Measurements from ENCODE around the gene VSIG10L. TPM values are rescaled to one million over a fixed set of nuclear protein-coding genes. Genes with fewer than 3 reads are reported as not detected.

Gene VSIG10L
- 1.5 TPM for total RNA-seq

GRCh38 chr19:51341976-51342580, at the start of gene VSIG10L:
Gene VSIG10L (minus strand): TSS chr19:51342139. CDS start chr19:51342124, 15 bp downstream.

DNA sequence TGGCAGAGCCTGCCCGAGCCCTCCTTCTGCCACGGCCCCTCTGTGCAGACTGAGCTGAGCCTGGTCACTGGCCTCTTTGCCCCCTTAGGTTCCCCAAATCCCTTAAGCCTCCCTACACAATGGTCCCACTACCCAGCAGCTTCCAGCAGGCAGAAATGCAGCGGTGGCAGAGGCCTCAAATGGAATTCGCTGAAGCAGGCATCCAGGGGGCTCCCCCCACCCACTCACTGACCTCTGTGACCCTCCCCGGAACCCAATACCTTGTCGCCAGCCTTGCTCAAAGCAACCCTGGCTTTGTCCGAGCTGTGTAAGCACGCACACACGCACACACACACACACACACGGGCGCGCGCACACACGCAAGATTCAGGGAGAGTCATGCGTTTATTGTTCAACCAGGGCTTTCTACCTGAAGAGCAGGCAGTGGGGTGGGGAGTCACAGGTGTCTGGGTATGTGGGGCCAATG, 46.0 kb upstream of the VSIG10L start, which contains the start of gene LIM2:
Gene LIM2 (minus strand): TSS at position 51 of the 466 bp plus-strand sequence. CDS start 531 bp downstream, outside the sequence.

GRCh38 chr19:51372649-51373504, 30.9 kb upstream of the VSIG10L start, which contains the start of gene NKG7:
Gene NKG7 (minus strand): TSS chr19:51372654. CDS start chr19:51372535, 119 bp downstream.

DNA sequence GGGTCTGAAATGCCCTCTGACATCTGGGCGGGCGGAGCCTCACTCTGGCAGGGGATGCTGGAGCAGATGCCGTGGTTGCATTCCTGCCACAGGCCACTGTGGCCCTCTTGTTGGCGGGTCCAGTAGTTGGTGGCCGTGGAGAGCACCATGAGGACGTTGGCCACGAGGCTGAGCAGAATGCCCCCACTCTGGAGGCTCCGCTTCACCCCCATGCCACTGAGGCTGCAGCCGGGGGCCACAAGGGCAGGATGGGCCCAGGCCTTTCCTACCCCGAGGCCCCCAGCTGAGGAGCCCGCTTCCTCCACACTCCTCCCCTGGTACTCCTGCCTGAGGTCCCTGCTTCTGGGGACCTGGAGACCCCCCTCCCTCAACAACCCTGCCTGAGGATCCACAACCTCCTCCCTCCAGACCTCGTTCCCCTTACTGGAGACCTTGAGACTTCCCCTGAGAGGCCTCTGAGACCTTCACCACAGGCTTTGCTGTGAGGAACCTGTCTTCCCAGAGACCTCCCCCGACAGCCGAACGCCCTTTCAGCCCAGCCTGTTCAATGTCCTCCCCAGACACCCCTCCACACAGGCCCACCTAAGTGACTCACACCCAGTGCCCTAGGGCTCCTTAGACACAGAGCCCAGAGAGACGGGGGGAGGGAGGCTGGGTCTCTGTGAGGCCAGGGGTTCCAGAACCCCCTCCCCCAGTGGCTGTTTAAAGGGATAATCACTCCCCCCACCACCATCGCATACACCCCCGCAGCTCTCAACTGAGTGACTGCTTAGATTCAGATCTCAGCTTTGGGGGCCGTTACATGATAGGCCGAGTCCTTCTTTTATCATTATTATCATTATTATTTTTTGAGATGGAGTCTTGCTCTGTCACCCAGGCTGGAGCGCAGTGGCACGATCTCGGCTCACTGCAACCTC, 26.7 kb upstream of the VSIG10L start, which contains the start of gene CLDND2:
Gene CLDND2 (minus strand): TSS at position 638 of the 917 bp plus-strand sequence. CDS start 426 bp downstream, at position 212.

DNA sequence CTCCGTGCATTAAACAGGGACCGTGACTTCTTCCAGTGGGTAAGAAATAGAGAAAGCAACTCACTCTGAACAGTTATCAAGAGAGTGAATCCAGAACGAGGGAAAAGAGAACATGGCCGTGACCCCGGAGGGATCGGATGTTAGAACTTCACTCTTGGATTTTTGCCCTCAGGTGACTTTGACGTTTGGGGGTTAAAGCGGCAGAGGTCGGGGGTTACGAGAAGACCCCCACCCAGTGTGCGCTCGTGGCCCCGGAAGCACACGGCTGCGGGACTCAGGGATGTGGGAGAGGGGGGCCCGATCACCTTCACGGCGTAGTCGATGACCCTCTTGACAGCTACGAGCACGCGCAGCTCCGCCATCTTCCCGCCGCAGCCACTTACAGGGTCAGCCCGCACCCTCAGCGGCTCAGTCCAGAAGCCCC, 24.0 kb upstream of the VSIG10L start, which contains the start of gene ETFB:
Gene ETFB (minus strand): TSS at position 424 of the 424 bp plus-strand sequence. CDS start 62 bp downstream, at position 362.

DNA sequence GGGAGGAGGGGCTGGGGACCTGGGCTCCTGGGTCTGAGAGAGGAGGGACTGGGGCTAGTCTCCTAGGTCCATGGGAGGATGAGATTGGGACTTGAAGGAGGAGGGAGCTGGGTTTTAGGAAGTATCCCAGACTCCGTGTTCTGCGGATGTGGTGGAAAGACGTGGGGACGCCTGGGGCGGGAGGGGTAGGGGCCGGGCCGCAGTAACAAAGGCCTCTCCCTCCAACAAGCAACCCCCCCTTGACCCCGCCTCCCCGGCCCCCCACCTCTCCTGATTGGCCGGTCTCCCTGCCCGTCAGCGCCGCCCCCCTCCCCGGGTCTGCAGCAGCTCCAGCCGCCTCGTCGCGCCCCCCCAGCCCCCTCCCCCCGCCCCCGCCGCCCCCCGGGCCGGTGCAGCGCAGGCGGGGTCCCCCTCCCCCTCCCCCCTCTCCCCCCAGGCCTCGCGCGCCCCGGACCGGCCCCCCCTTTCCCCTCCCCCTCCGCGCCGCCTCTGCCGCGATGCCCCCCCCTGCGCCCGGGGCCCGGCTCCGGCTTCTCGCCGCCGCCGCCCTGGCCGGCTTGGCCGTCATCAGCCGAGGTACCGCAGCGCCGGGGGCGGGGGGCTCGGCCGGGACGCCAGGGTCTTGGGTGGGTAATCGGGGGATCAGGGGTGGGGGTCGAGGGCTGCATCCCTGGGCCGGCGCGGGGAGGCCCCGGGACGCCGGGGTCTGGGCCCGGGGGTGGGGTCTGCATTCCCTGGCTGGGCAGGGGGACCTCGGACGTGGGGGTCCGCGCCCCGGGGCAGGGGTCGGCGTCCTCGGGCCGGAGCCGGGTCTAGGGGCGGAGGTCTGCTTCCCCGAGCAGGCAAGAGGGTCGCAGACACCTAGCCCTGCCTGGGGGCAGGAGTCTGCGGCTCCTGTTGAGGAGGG, 30.3 kb downstream of the VSIG10L start, which contains the start of gene IGLON5:
Gene IGLON5 (plus strand): TSS at position 294 of the 907 bp plus-strand sequence. CDS start 204 bp downstream, at position 498.

Other genes with a start within 250 kb of the VSIG10L start
- 6.5 TPM for gene CTU1, start 233.7 kb downstream of the VSIG10L start, total RNA-seq
- 2.6 TPM for gene SIGLEC9, start 217.2 kb downstream of the VSIG10L start, total RNA-seq
- gene SIGLEC7, start 199.8 kb downstream of the VSIG10L start, total RNA-seq = 1.5 TPM
- gene CD33, start 117.1 kb downstream of the VSIG10L start, total RNA-seq = 3.9 TPM
- not detected for gene SIGLECL1, start 91.1 kb downstream of the VSIG10L start, total RNA-seq
- 1.6 TPM for gene IGLON5, start 30.5 kb downstream of the VSIG10L start, total RNA-seq
- gene ETFB, start 24.2 kb upstream of the VSIG10L start, total RNA-seq = 70.2 TPM
- not detected for gene CLDND2, start 26.9 kb upstream of the VSIG10L start, total RNA-seq
- gene NKG7, start 30.5 kb upstream of the VSIG10L start, total RNA-seq = 7.2 TPM
- gene LIM2, start 45.8 kb upstream of the VSIG10L start, total RNA-seq = not detected
- 0.23 TPM for gene C19orf84, start 48.5 kb upstream of the VSIG10L start, total RNA-seq
- gene SIGLEC10, start 75.5 kb upstream of the VSIG10L start, total RNA-seq = 2.4 TPM
- 0.06 TPM for gene SIGLEC8, start 116.3 kb upstream of the VSIG10L start, total RNA-seq
- not detected for gene CEACAM18, start 136.4 kb upstream of the VSIG10L start, total RNA-seq
- 0.12 TPM for gene SIGLEC12, start 159.7 kb upstream of the VSIG10L start, total RNA-seq
- gene SIGLEC6, start 189.5 kb upstream of the VSIG10L start, total RNA-seq = 0.18 TPM
- gene ZNF175, start 229.1 kb upstream of the VSIG10L start, total RNA-seq = 9.9 TPM

Measured in metanephros (tissue), 1 donor.